GM18520 (cell line): Measurements from ENCODE around the gene KRTAP10-8.
"Not testable (repeated sequence)": the region's sequence is repeated elsewhere in the genome, so short reads cannot be mapped to it uniquely, and the experiment has no call there.

Experiments
- ATAC-seq: cut with Tn5 transposase; IDR thresholded peaks from one replicate; pipeline ENCODE4 v1.9.1; 2021; ENCODE audit not compliant: unreplicated experiment

The KRTAP10-8 gene

GRCh38 chr21:44598061-44598460 is 13.8 kb upstream of the KRTAP10-8 start:
- no peak for ATAC-seq

DNA sequence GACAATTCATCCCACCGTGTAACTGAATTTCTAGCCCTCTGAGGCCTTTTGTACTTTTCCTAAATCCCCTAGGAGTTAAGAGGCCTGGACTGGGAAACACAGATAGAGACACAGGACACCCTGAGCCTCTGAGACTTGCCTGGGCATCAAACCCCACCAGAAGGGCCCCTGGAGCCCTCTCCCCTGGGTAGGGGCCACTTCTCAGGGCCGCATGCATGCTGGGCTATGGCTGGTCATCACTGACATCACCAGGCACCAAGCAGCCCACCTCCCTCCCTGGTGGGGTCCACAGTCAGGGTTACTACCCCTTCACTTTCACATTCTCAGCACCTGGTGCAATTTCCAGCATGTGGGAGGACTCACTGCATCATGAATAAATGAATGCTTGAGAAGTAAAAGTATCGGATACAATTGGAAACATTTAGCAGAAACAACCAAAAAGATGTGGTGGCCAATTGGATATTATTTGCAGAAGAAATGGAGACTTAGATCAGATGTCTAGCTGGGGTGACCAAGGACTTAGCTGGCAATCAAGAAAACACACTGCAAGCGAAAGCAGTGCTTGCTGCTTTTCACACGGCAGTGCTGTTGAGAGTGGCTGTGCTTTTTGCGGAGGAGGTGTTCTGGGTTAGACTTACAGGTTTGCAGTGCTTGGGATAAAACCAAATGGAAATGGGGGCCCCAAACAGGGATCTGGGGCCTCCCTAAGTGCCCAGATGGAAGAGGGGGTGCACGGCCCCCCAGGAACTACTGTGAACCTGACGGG is 12.4 kb upstream of the KRTAP10-8 start:
- ATAC-seq, result no peak

- not testable (repeated sequence) for ATAC-seq
These were observed 11.5 kb upstream of the KRTAP10-8 start, which contains the start of gene KRTAP10-7 for GRCh38 chr21:44600118-44600978. Gene KRTAP10-7 (plus strand): TSS chr21:44600597. CDS start chr21:44600622, 25 bp downstream.

- ATAC-seq, result not testable (repeated sequence)
These were observed 10.8 kb upstream of the KRTAP10-8 start for GRCh38 chr21:44601091-44601490.

DNA sequence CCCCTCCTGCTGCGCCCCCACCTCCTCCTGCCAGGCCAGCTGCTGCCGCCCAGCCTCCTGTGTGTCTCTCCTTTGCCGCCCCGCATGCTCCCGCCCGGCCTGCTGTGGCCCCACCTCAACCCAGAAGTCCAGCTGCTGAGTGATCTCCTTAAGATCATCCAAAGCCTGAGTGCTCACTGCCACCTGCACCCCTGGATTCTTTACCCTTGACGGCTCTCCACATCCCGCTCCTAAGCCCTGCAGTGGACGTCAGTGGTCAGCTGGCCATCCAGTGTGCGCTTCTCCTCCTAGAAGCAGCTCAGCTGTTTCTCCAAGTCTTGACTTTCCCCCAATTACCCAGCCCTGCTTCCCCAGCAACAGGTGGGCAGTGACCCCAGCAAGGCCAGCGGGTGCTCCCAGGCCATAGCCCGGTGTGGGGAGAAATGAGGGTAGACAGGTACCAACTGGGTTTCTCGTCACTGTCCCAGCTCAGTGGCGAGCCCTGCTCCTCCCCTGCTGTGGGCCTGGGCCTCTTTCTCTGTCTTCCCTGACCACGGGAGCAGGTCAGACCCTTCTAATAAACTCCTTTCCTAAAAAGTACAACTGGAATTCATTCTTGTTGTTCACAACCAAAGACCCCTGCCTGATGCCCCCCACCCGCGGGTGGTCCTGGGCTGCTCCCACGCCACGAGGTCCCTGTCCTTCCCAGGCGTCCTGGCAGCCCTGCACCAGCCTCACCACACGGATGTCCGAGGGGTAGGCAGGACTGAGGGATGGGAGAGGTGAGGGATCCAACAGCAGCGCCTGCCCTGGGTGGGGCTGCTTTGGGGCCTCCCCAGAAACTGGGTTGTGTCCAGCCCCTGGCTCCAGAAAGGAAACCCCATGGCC is 10.1 kb upstream of the KRTAP10-8 start:
- no peak for ATAC-seq

DNA sequence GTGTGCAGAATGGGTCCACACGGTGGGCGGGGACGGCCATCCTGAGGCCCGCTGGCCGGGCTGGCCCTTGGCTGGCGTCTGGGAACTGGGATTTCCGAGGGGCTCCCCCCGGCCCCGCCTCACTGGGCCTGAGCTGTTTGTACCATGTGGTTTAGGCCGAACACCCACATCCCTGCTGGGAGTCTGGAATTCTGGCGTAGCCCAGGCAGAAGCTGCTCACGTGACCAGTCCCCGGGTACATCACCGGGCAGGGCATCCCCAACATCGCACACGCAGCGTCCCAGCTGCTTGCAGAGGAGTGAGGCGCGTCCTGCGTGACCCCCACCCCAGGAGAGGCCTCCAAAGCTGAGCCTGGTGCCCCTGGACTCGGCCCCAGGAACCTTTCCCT is 9.4 kb upstream of the KRTAP10-8 start:
- ATAC-seq, result no peak

DNA sequence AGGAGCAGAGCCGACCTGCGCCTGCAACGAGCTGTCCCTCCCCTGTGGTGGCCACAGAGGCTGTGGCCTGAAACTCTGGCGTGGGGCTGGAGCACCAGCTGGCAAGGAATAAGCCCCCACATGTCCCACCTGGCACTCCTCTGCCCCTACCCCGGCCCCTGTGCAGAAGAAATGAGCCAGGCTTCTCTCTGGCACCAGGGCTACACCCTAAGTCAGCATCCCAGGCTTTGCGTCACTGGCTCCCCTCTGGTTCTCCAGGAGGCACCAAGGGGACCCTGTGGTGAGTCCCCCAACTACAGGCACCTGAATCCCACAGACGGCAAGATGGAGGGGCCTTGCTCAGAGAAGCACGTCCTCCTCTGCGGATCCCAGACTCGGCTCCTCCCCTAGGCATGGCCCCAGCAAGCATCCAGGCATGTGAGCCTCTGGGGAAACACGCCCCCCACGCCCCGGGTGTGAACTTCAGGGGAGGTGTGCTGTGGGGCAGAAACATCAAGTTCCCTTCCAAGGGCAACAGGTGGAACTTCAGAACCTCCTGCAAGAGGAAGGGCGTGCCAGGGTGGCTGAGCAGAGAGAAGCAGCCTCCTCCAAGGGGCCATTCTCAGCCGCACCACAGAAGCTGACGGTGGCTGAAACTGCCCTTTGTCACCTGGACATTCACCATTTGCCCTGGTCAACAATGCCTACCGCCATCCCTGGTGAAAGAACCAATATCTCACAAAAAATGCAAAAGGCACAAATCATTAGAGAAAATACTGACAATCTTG is 8.6 kb upstream of the KRTAP10-8 start:
- no peak for ATAC-seq

DNA sequence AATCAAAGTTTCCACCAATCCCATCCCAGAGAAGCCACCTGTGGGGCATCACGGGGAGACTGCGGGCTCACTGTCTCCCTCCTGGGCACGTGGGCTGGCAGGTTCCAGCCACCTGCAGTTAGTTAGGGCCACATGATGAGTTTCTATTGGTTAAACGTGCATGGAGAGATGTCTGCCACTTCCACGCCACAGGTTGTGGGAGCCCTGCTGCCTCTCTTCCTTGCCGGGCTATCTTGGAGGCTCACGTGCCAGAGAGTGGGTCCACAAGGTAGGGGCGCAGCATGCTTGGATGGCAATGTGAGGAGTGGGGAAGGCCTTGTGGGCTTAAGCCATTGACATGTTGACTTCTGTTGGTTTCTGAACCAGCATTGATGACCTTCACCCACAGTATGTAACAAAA is 8.0 kb upstream of the KRTAP10-8 start:
- ATAC-seq, result no peak

GRCh38 chr21:44606495-44606894 is 5.4 kb upstream of the KRTAP10-8 start:
- ATAC-seq, result no peak

GRCh38 chr21:44609193-44609592 is 2.7 kb upstream of the KRTAP10-8 start:
- no peak for ATAC-seq

DNA sequence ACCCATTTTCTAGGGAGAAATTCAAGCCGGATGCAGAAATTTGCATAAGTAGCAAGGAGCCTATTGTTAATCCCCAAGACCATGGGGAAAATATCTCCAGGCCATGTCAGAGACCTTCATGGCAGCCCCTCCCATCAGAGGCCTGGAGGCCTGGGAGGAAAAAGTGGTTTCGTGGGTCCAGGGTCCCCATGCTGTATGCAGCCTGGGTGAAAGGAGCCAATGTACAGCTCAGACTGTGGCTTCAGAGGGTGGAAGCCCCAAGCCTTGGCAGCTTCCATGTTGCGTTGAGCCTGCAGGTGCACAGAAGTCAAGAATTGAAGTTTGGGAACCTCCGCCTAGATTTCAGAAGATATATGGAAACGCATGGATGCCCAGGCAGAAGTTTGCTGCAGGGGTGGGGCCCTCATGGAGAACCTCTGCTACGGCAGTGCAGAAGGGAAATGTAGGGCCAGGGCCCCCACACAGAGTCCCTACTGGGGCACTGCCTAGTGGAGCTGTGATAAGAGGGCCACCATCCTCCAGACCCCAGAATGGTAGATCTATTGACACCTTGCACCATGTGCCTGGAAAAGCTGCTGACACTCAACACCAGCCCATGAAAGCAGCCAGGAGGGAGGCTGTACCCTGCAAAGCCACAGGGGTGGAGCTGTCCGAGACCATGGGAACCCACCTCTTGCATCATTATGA is 1.6 kb upstream of the KRTAP10-8 start:
- not testable (repeated sequence) for ATAC-seq

- no peak for ATAC-seq
These were observed 328 bp upstream of the KRTAP10-8 start for GRCh38 chr21:44611551-44611950.

DNA sequence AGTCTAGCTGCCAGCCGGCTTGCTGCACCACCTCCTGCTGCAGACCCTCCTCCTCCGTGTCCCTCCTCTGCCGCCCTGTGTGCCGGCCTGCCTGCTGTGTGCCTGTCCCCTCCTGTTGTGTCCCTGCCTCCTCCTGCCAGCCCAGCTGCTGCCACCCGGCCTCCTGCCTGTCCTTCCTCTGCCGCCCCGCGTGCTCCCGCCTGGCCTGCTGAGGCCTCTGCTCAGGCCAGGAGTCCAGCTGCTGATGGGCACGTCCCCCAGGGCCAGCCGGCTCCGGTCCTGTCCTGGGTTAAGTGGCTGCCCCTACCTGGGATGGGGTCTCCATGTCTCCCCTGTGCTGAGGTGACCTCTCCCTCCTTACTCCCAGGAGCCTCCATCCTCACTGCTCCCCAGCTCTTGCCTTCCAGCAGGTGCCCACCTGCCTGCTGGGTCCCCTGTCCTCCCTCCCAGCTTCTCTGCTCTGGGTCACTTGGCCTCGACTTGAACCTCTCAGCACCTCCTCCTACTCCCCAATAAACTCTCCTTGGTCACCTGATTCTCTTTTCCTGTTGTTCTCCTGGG is 870 bp downstream of the KRTAP10-8 start:
- no peak for ATAC-seq

DNA sequence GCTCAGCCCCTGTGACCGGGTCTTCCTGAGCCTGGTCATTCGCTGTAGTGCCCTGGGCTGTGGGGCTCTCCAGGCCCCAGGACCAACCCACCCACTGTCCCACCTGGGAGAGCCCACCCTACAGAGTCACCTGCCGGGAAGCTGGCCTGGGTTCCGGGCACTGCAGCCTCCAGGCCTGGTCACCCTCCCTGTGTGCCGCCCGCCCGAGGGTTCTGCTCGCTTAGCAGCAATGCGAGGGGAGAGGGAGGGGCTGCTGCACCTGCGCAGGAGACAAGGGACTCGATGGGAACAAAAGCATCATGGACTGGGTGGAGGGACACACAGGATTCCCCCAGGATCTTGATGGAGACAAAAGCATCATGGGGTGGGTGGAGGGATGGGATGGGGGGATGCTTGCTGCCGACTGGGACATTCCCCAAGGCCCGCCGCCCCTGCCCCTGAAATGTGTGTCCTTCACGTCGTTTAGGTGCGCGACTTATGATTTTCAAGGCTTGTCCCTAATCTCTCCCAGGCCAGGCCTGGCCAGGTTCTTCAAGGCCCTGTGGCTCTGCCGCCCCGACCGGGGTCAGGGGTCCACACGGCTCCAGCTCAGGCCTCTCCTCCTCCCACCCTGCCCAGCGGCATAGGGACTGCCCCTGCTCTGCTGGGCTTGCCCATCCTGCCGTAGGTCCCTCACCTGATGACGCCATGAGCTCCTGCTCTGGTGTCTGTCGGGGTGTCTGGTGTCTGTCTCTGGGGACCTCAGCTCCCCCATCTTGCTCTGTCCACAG is 1.7 kb downstream of the KRTAP10-8 start:
- ATAC-seq, result no peak

GRCh38 chr21:44614161-44614631 is 2.3 kb downstream of the KRTAP10-8 start:
- ATAC-seq, result no peak

- no peak for ATAC-seq
These were observed 3.1 kb downstream of the KRTAP10-8 start for GRCh38 chr21:44614961-44615391.

GRCh38 chr21:44615466-44615865 is 3.6 kb downstream of the KRTAP10-8 start:
- ATAC-seq, result no peak

- no peak for ATAC-seq
These were observed 4.2 kb downstream of the KRTAP10-8 start for GRCh38 chr21:44615911-44616590.
